ENCODE data around the gene NDRG2. TPM values are rescaled to one million over a fixed set of nuclear protein-coding genes. Genes with fewer than 3 reads are reported as not detected.

The NDRG2 gene
- total and polyA plus RNA-seq, 7 experiments from 2014 or later, result 5.9 to 39.9 (median 35.1) TPM

DNA sequence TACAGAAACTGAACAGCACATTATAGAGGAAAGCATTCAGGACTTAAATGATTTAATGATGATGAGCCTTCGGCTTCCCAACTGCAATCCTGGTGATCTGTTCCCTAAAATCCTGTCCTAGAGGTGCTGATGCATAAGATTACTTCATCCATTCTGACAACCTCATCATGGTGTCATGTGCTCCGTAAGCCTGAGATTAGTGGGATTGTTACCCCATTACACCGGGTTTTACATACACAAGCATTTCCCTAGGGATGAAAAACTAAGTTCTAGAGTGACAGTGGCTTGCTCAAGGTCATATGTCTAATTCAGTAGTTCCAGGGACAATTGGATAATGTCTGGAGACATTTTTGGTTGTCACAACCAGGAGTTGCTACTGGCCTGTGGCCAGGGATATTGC is 12.3 kb upstream of the NDRG2 start:
- Mint-ChIP-seq H3K9me3 (no peaks in the 10 kb centered on the region), H3K4me1 (no peaks in the 10 kb centered on the region), H3K27me3 (peaks cover 0 to 31% (median 2%) of the 10 kb centered on the region in 5 donors), H3K27ac (no peak overlapping the region), H3K36me3 (no peaks in the 10 kb centered on the region), H3K4me3 (no peak overlapping the region)
- Histone ChIP-seq H3K27me3 (ENCODE audit: control insufficient read depth in 2 of 2, insufficient read depth in 2 of 2, low read length in 2 of 2) (no peaks in the 10 kb centered on the region), H3K27ac (ENCODE audit: low read depth, low read length) (no peak overlapping the region), H3K36me3 (ENCODE audit: control insufficient read depth in 2 of 3, insufficient read depth in 3 of 3, low read length in 3 of 3) (no peaks in the 10 kb centered on the region), H3K4me1 (ENCODE audit: control insufficient read depth in 2 of 2, insufficient read depth in 2 of 2, low read length in 2 of 2) (no peaks in the 10 kb centered on the region), H3K9me3 (ENCODE audit: control insufficient read depth in 2 of 3, low read length in 3 of 3) (no peaks in the 10 kb centered on the region), H3K4me3 (ENCODE audit: low read length) (no peak overlapping the region)
- no peak for ATAC-seq
- intact Hi-C loops (cut with micrococcal nuclease), result no loop called here
- ChIA-PET POLR2A (no interaction called here), CTCF (interaction anchor here (10.2 kb wide), 1 partner anchor 21 kb away, joined by 99 read pairs; no protein-coding TSS in a partner anchor)
- no peak for DNase-seq

DNA sequence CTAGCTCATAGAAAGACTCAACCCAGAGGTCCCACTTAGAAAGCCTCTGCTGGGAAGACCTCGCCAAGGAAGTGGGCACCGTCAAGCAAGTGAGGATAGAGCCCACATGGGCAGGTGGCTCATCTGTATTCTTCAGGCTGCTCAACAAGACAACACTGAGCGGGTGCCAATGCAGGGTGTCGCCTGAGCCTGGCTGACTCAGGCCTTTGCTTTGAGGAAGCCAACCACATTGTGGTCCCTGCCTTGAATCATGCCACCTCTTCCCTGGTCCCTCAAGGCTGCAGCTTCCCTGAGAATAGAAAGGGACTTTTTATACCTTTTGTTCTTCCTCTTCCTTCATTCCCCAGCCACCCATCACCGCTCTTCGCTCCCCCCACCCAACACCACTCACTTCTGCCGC is 11.9 kb upstream of the NDRG2 start:
- no peaks in the 10 kb centered on the region for H3K36me3 Mint-ChIP-seq
- no peaks in the 10 kb centered on the region for H3K4me1 ChIP-seq (ENCODE audit: control insufficient read depth in 2 of 2, insufficient read depth in 2 of 2, low read length in 2 of 2)
- DNase-seq (no peak), ATAC-seq (no peak)
- H3K36me3 ChIP-seq (ENCODE audit: control insufficient read depth in 2 of 3, insufficient read depth in 3 of 3, low read length in 3 of 3), result no peaks in the 10 kb centered on the region
- no peaks in the 10 kb centered on the region for H3K27me3 ChIP-seq (ENCODE audit: control insufficient read depth in 2 of 2, insufficient read depth in 2 of 2, low read length in 2 of 2)
- no peaks in the 10 kb centered on the region for H3K9me3 ChIP-seq (ENCODE audit: control insufficient read depth in 2 of 3, low read length in 3 of 3)
- no peaks in the 10 kb centered on the region for H3K4me1 Mint-ChIP-seq
- intact Hi-C loops (cut with micrococcal nuclease), result no loop called here
- no peak overlapping the region for H3K27ac Mint-ChIP-seq
- H3K9me3 Mint-ChIP-seq, result no peaks in the 10 kb centered on the region
- no peak overlapping the region for H3K4me3 ChIP-seq (ENCODE audit: low read length)
- POLR2A ChIA-PET, result no interaction called here
- H3K27me3 Mint-ChIP-seq, result peaks cover 0 to 29% (median 0%) of the 10 kb centered on the region in 5 donors
- H3K27ac ChIP-seq (ENCODE audit: low read depth, low read length), result no peak overlapping the region
- no peak overlapping the region for H3K4me3 Mint-ChIP-seq
- CTCF ChIA-PET, result interaction anchor here (1.2 to 10.2 kb wide), 2 partner anchors 20 to 25 kb away, joined by 3 to 99 read pairs; no protein-coding TSS in a partner anchor

DNA sequence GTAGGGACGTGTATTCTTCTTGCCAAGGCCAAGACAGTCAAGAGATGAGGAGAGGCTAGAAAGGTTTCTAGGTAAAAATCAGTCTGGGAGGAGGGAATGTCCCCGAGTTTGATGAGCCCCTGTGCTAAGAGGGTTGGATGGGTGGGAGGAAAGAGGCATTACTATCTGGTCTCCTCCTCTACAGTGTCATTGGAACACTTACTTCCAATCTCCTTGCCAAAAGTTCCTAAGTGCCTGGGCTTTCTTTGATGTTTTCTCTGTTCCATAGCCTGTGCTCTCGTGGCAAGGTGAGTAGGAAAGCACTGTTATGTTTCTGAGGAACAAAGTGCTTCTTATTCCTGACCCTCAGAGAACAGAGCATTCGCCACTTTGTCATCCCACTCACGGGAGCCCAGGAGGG is 9.8 kb upstream of the NDRG2 start, which contains the start of gene RNASE13:
Gene RNASE13, minus strand, starts transcription at position 101 of the 400 bp plus-strand sequence. CDS start 519 bp downstream, outside the sequence.
- no peak within 1 kb of the TSS for H3K4me3 Mint-ChIP-seq
- ChIA-PET CTCF (interaction anchor here (1.0 to 10.2 kb wide), 4 partner anchors 8 to 23 kb away, joined by 3 to 99 read pairs (median 4); no protein-coding TSS in a partner anchor), POLR2A (interaction anchor here (1.3 kb wide), 1 partner anchor 11 kb away, joined by 4 read pairs; no protein-coding TSS in a partner anchor)
- H3K27me3 ChIP-seq (ENCODE audit: control insufficient read depth in 2 of 2, insufficient read depth in 2 of 2, low read length in 2 of 2), result no peaks in the 10 kb centered on the region
- H3K9me3 Mint-ChIP-seq, result no peaks in the 10 kb centered on the region
- no peaks in the 10 kb centered on the region for H3K9me3 ChIP-seq (ENCODE audit: control insufficient read depth in 2 of 3, low read length in 3 of 3)
- H3K36me3 Mint-ChIP-seq, result no peaks in the 10 kb centered on the region
- H3K36me3 ChIP-seq (ENCODE audit: control insufficient read depth in 2 of 3, insufficient read depth in 3 of 3, low read length in 3 of 3), result no peaks in the 10 kb centered on the region
- no peak within 1 kb of the TSS for H3K27ac ChIP-seq (ENCODE audit: low read depth, low read length)
- intact Hi-C loops (cut with micrococcal nuclease), result no loop called here
- ATAC-seq (no peak), DNase-seq (no peak)
- no peaks in the 10 kb centered on the region for H3K4me1 Mint-ChIP-seq
- H3K4me3 ChIP-seq (ENCODE audit: low read length), result no peak within 1 kb of the TSS
- H3K27ac Mint-ChIP-seq, result peak within 1 kb of the TSS in 1 of 9 donors; percentile 57
- no peaks in the 10 kb centered on the region for H3K4me1 ChIP-seq (ENCODE audit: control insufficient read depth in 2 of 2, insufficient read depth in 2 of 2, low read length in 2 of 2)
- peaks cover 0 to 33% (median 0%) of the 10 kb centered on the region in 5 donors for H3K27me3 Mint-ChIP-seq

DNA sequence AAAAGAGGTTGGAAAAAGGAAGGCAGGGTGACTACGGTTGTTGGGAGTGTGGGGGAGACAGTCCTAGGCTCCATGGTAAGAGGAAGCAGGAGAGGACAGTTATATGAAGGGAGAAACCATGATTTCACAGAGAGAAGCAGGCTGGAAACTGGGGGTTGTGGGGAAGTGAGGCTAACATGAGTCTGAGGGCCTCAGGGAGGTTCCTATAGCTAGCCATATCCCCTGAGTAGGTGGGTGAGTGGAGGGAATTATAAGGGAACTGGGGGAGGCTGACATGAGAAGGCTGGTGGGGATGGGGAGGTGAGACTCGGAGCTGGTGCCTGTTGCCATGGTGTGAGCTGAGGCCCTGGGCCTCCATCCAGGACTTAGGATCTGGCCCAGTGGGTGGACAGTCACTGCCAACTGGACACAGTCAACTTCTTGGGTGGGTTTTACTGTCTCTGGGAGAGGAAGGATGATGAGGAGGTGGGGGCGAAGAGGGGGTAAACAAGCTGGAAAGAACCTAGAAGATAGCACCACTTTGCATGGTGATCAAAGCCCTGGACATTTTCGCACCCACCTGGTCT is 8.4 kb upstream of the NDRG2 start:
- Mint-ChIP-seq H3K4me3 (no peak overlapping the region), H3K27ac (no peak overlapping the region)
- ATAC-seq, result no peak

DNA sequence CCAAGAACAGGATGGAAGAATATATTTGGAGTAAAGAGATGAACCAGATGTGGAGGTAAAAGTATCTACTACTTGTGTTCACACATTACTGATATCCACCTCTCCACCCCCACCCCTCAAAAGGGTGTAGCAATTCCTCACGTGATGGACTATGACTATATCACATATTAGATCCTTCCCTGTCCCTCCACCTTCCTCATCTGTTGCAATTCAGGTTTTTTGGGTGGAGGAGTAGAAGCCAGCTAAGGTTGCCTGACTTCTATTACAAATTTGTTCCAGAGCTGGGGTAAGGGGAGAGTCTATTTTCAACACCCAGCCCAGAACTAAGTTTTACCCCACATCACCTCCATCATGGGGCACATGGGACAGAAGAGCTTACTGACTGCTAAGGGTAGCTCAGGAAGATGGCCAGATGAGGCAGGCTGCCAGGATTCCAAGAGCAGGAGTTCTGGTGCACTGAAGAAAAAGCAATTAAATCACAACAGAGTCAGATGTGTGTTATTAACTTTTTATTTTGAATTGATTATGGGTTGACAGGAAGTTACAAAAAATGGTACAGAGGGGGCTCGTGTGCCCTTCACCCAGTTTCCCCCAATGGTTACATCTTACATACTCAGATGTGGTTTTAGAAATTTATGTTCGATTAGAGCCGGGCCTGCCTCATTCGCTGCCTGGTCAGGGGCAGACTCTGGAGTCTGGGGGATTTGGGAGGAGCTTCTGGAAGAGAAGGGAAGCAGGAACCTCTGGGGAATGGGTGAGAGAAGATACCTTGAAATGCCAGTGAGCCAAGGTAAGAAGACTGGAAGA is 7.7 kb upstream of the NDRG2 start:
- Mint-ChIP-seq H3K36me3 (no peaks in the 10 kb centered on the region), H3K4me3 (no peak overlapping the region), H3K27ac (no peak overlapping the region), H3K27me3 (peaks cover 0 to 25% (median 0%) of the 10 kb centered on the region in 5 donors), H3K4me1 (no peaks in the 10 kb centered on the region), H3K9me3 (no peaks in the 10 kb centered on the region)
- no peak for ATAC-seq
- Histone ChIP-seq H3K27me3 (ENCODE audit: control insufficient read depth in 2 of 2, insufficient read depth in 2 of 2, low read length in 2 of 2) (no peaks in the 10 kb centered on the region), H3K9me3 (ENCODE audit: control insufficient read depth in 2 of 3, low read length in 3 of 3) (no peaks in the 10 kb centered on the region), H3K36me3 (ENCODE audit: control insufficient read depth in 2 of 3, insufficient read depth in 3 of 3, low read length in 3 of 3) (no peaks in the 10 kb centered on the region), H3K4me1 (ENCODE audit: control insufficient read depth in 2 of 2, insufficient read depth in 2 of 2, low read length in 2 of 2) (no peaks in the 10 kb centered on the region), H3K27ac (ENCODE audit: low read depth, low read length) (no peak overlapping the region), H3K4me3 (ENCODE audit: low read length) (no peak overlapping the region)
- POLR2A ChIA-PET, result no interaction called here
- intact Hi-C loops (cut with micrococcal nuclease), result no loop called here
- CTCF ChIA-PET, result interaction anchor here (1.5 to 10.2 kb wide), 3 partner anchors 8 to 60 kb away, joined by 4 to 99 read pairs (median 5); no protein-coding TSS in a partner anchor
- DNase-seq, result no peak

More for the DNA sequence above, 8.4 kb upstream of the NDRG2 start:
- Histone ChIP-seq H3K4me3 (ENCODE audit: low read length) (no peak overlapping the region), H3K36me3 (ENCODE audit: control insufficient read depth in 2 of 3, insufficient read depth in 3 of 3, low read length in 3 of 3) (no peaks in the 10 kb centered on the region), H3K27ac (ENCODE audit: low read depth, low read length) (no peak overlapping the region), H3K4me1 (ENCODE audit: control insufficient read depth in 2 of 2, insufficient read depth in 2 of 2, low read length in 2 of 2) (no peaks in the 10 kb centered on the region), H3K27me3 (ENCODE audit: control insufficient read depth in 2 of 2, insufficient read depth in 2 of 2, low read length in 2 of 2) (no peaks in the 10 kb centered on the region), H3K9me3 (ENCODE audit: control insufficient read depth in 2 of 3, low read length in 3 of 3) (no peaks in the 10 kb centered on the region)
- no peak for DNase-seq
- ChIA-PET POLR2A (interaction anchor here (0.6 to 1.3 kb wide), 2 partner anchors 9 to 13 kb away, joined by 3 to 4 read pairs; no protein-coding TSS in a partner anchor), CTCF (interaction anchor here (2.0 to 10.2 kb wide), 2 partner anchors 17 to 59 kb away, joined by 5 to 99 read pairs; no protein-coding TSS in a partner anchor)
- H3K9me3 Mint-ChIP-seq, result no peaks in the 10 kb centered on the region
- no peaks in the 10 kb centered on the region for H3K4me1 Mint-ChIP-seq
- intact Hi-C loops (cut with micrococcal nuclease), result no loop called here
- peaks cover 0 to 30% (median 0%) of the 10 kb centered on the region in 5 donors for H3K27me3 Mint-ChIP-seq
- H3K36me3 Mint-ChIP-seq, result no peaks in the 10 kb centered on the region

DNA sequence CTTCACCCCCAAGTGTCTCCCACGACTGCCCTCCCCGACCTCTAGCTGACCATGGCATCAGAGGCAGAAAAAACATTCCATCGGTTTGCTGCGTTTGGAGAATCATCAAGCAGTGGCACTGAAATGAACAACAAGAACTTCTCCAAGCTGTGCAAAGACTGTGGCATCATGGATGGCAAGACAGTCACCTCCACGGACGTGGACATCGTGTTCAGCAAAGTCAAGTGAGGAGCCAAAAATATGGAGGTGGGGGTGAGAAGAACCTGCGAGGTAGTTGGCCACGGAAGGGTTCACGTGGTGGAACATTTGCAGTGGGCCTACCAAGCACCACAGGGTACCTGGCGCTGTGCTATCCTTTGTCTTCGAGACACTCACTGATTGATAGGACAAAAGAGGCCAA is 5.7 kb upstream of the NDRG2 start:
- intact Hi-C loops (cut with micrococcal nuclease), result no loop called here
- H3K36me3 ChIP-seq (ENCODE audit: control insufficient read depth in 2 of 3, insufficient read depth in 3 of 3, low read length in 3 of 3), result no peaks in the 10 kb centered on the region
- no peaks in the 10 kb centered on the region for H3K4me1 ChIP-seq (ENCODE audit: control insufficient read depth in 2 of 2, insufficient read depth in 2 of 2, low read length in 2 of 2)
- POLR2A ChIA-PET, result no interaction called here
- no peak for DNase-seq
- no peak for ATAC-seq
- peak overlapping the region in 1 of 9 donors; percentile 16 for H3K27ac Mint-ChIP-seq
- CTCF ChIA-PET, result interaction anchor here (10.2 kb wide), 1 partner anchor 14 kb away, joined by 99 read pairs; no protein-coding TSS in a partner anchor
- no peaks in the 10 kb centered on the region for H3K36me3 Mint-ChIP-seq
- H3K4me1 Mint-ChIP-seq, result peaks cover 0 to 5% (median 0%) of the 10 kb centered on the region in 7 donors
- H3K4me3 ChIP-seq (ENCODE audit: low read length), result no peak overlapping the region
- H3K27me3 ChIP-seq (ENCODE audit: control insufficient read depth in 2 of 2, insufficient read depth in 2 of 2, low read length in 2 of 2), result no peaks in the 10 kb centered on the region
- H3K27ac ChIP-seq (ENCODE audit: low read depth, low read length), result no peak overlapping the region
- no peak overlapping the region for H3K4me3 Mint-ChIP-seq
- H3K9me3 ChIP-seq (ENCODE audit: control insufficient read depth in 2 of 3, low read length in 3 of 3), result no peaks in the 10 kb centered on the region
- peaks cover 0 to 30% (median 0%) of the 10 kb centered on the region in 5 donors for H3K27me3 Mint-ChIP-seq
- H3K9me3 Mint-ChIP-seq, result no peaks in the 10 kb centered on the region
